NCI-H345 treated with DMSO at 0.1 percent for 48 hours (cell line): ENCODE measurements around the gene FOXS1.

Experiments used
- DNase-seq: peaks from one replicate; lab custom pipeline; 2025; ENCODE audit not compliant: unreplicated experiment; lab: John Stamatoyannopoulos, UW

FOXS1 gene

DNA sequence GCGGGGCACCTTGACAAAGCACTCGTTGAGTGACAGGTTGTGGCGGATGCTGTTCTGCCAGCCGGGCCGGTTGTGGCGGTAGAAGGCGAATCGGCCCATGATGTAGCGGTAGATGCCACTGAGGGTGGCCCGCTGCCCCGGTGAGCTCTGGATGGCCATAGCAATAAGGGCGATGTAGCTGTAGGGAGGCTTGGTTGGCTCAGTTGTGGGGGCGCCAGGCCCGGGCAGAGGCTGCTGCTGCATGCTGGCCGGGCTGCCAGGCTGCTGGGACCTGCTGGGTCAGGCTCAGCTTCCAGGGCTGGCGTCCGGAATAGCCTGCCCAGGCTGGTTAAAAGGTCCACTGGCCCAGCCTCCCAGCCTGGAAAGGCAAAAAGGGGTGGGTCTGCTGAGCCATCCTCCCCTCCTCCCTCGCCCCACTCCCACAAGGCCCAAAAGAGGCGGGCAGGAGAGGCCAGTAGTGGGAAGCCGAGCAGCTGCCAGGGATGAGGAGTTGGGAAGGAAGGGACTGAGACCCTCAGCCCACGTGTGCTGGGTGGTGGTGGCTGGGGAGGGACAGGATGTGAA lies at the start of gene FOXS1:
FOXS1 (minus strand) TSS at position 305 of the 564 bp plus-strand sequence; CDS start at position 243, 62 bp downstream.
- DNase-seq = no peak

DNA sequence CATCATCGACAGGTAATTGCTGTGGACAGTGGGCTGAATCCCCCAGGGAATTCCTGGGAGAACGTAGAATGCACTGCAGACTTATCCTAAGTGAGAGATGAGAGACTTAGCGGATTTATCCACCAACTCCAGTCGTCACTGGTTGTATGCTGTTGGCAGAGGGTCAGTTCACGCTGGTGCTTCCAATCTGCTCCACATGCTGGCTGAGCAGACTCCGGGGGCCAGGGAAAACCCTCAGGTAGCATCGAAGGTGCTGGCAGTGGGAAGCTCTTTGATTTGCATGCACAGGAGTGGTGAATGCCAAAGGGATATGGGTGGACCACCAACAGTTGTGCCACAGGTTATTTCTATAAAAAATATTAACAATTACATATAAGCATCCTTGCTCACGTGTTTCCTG lies 45.2 kb upstream of the FOXS1 start:
- DNase-seq = no peak

DNA sequence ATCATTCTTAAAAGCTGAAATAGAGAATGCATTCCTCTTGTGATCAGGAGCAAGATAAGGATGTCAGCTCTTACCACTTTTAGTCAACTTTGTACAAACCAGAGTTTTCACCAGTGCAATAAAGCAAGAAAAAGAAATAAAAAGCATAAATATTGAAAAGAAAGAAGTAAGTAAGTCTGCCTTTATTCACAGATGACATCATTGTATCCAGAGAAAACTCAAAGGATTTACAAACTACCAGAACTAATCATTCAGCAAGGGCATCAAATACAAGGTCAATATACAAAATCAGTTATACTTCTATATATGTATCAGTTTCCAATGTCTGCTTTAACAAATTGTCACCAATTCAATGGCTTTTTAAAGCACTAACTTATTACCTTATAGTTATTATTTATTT lies 38.4 kb upstream of the FOXS1 start:
- no peak for DNase-seq

DNA sequence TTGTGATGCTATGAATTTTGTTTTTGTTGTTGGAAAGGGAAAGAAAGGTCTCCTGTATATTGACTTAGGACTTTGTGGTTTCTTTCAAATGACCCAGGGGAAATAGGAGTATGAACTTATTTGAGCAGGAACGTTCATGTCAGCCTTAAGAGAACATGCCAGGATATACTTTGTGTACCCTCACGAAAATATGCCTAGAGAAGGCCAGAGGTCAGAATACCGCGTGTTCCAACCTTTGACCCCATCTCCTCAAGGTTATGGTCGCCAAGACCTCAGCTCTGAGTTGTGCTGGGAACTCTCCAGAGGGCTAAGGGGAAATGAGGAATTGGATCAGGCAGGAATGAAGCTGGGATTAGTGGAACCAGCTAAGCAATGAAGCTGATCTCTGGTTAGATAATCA lies 36.5 kb upstream of the FOXS1 start:
- no peak for DNase-seq

DNA sequence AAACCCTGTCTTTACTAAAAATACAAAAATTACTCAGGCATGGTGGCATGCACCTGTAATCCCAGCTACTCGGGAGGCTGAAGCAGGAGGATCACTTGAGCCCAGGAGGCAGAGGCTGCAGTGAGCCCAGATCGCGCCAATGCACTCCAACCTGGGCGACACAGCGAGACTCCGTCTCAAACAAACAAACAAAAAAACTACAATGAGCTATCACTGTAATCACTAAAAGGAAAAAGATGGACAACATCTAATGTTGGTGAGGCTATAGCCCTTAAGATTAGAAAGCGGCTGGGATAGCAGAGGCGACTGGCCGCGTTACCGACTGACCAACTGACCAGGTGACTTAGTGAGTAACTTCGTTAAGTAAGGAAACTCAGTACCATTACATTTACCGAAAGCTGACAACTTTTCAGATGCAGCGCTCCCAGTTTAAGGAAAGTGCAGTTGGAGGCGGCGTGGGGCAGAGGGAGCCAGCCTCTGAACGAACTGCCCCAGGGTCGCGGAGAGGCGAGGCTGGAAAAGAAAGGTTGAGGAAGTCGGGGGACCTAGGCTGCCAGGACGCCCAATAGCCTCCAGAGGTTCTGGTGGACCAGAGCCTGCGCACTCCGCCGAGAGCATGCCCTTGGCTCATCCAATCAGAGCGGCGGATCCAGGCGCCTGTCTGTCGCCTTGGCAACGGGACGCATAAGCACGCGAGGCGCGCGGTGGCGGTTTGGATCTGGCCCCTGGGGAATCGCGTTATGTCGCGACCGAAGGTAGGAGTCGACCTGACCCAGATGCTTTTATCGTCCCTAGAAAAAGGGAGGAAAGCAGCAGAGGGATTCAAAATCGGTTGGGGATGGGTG lies 34.0 kb upstream of the FOXS1 start:
- peak; percentile 93 for DNase-seq

DNA sequence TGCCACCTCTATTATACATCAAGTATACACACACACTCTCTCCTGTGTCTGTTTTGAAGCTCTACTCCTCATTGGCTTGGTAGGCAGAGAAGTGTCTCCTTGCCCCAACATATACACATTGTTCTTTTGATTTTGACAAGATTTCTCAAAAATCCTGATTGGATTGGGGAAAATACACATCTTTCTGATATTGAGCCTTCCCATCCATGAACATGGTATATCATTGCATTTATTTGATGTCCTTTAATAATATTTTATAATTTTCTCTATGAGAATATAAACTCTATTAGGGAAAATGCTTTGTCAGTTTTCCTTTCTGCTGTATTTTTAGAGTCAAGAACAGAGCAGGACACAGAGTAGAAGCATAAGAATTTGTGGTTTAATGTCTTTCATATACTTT lies 32.3 kb upstream of the FOXS1 start:
- DNase-seq = no peak

DNA sequence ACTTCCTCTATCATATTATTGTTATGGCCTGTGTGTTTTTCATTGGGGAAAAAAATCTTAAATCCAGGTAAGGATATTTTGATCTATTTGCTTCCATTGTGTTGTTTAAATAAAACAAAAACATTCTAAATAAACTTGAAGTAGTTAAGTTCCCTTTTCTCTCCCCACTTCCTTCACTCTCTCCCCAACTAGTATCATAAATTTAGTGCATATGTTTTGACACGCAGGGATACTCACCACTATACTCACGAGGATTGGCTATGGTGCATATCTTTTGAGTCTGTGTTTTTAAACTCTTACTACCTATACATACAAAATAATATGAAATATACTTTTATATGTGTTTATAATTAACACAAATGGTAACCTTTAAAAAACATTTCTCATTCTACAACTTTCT lies 30.3 kb upstream of the FOXS1 start:
- no peak for DNase-seq

DNA sequence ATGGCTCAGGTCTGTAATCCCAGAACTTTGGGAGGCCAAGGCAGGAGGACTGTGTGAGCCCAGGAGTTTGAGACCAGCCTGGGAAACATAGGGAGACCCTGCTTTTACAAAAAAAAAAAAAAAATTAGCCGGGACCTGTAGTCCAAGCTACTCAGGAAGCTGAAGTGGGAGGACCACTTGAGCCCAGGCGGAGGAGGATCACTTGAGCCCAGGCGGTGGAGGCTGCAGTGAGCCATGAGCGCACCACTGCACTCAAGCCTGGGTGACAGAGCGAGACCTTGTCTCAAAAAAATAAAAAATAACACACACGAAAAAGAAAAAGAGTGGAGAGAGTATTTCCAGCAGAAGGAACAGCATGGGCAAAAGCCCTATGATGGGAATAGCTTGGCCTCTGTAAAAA lies 27.0 kb upstream of the FOXS1 start:
- DNase-seq = no peak

DNA sequence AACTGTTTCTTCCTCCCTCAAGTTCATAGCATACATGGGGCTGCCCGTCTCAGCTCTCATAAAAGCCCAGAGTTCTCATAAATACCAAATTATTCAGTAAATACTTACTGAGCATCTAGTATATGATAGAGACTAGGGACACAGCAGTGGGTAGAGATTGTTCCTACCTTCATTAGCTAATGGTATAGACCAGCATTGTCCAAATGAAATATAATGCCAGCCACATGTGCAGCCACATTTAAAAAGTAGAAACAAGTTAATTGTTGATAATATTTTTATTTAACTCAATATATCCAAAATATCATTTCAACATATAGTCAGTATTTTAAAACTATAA lies 26.2 kb upstream of the FOXS1 start:
- DNase-seq = no peak

DNA sequence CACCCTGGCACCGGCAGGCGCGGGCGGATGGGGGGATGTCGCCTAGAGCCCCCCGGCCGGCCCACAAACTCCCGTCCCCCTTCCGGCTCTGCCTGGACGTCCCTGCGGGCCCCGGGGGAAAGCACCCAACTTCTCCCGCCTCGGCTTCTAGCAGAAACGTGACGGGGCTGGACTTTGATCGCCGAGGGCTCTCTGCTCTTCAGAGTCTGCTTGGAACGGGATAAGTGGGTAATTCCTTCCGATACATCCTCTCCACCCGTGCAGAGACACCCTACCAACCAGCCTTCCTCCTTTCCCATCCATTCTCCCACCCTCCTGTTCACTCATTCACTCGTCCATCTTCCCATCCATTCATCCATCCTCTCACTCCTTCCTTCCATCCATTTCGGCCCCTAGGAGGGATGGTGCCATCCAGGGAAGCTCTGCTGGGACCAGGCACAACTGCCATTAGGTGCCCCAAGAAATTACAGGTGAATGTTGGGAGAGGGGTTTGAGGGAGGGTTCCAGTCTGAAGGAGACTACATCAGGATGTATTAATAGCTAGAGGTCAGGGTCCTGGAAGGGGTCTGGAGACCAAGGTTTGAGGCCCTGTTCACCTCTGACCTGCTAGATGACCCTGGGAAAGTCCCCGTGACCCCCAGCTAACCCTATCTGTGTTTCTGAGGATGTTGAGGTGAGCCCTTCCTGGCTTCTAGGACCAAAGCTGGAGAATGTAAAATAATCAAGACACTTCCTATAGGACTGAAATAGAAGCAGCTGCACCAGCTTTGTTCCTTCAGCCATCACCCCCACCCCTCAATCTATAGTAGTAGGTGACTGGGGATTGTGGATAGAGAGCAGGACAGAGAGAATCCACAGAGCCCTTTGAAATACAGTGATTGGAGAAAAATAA lies 25.6 kb upstream of the FOXS1 start:
- no peak for DNase-seq

DNA sequence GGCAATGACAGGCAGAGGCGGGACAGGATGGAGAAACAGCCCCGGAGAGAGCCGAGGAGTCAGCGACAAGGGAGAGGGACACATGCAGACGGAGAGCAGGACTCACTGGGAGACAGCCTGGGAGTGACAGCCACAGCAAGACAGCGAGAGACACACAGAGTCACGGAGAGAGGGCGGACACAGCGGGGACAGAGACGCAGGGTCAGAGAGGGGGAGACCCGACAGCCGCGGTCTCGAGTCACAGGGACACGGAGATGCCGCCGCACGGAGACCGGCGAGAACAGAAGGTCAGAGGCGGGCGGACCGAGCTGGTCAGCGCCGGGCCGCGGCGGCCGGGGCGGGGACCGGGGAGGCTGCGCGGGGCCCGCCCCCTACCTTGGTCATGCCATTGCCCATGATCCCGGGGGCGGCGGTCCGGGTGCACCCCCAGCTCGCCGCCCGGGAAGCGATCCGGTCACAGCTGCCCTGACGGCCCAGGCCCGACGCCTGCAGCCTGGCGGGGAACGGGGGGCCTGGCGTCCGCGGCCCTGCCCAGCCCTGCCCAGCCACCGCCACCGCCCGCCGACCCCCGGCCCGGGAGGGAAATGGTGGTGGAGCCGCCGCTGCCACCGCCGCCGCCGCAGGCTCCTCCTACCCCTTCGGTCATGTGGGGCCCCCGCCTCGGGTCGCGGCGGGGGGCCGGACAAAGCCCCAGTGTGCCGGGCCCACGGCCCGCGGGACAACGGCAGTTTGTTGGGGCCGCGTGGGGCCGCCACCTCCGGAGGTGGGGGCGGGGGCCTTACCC lies 24.7 kb upstream of the FOXS1 start, which contains the start of the genes DUSP15 and TTLL9:
DUSP15 (minus strand) TSS at position 586 of the 784 bp plus-strand sequence; CDS start at position 396, 190 bp downstream.
TTLL9 (plus strand) TSS at position 693 of the 784 bp plus-strand sequence. CDS start 493 bp downstream, outside the sequence.
- no peak for DNase-seq

DNA sequence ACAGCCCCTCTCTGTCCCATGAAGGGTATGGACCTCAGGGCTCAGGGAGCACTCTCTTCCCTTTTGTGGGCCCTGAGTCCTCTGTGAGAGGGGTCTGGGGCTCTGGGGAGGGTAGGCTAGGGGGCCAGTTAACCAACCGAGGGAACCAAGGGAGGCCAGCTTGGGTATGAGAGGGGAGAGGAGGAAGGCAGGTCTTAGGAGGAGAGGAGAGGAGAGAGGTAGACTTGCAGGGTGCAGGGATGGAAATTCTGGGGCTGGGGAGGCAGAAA lies 24.2 kb upstream of the FOXS1 start:
- DNase-seq = no peak

DNA sequence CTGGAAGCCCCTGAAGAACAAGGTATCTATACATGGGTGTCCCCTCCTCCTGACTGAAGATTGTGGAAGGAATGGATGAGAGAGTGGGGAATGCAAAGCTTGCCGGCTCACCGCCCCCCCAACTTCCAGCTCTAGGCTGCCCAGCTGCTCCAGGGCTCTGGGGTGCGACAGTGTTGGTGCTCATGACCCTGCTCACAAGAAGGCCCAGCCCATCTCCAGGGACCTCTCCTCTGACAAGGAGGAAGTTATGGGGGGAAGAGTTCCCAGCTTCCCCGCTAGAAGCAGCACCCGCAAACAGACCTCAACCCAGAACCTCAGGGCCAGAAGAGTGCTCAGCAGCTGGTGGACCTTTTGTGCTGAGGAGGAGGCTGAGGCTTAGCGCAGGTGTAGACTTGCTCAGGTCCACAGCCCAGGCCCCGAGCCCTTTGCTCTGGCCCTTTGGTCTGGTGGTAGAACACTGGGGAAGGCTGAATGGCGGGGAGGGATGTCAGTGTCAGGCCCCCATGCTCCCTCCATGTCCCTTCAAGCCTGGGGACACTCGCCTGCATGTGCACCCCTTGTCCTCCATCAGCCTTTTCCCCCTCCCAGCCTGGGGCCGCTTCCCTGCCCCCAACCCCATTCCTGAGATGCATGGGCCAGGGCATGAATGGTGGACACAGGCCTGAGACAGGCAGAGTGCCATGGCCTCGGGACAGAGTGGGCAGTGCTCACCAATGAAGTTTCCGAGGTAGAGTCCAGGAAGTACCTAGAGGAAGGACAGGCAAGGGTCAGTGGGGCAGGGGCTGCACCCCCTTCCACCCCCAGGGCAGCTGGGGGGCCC lies 23.7 kb upstream of the FOXS1 start:
- DNase-seq = no peak

DNA sequence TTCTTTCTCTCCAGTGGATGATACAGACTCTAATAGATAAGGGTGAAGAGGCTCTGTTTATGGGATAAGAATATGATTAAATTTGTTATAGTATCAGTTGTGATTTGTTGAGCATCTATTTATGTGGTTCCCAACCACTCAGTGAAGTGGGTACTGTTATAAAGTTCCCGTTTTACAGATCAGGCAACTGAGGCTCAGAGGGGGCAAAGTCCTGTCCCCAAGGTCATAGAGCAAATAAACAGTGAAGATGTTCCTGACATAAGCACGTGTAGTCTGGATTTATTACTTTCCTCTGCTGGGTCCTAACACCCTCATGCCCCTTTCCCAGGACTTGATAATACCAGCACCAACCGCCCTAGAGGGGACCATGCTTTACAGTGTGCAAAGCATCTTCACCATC lies 20.8 kb upstream of the FOXS1 start:
- no peak for DNase-seq

DNA sequence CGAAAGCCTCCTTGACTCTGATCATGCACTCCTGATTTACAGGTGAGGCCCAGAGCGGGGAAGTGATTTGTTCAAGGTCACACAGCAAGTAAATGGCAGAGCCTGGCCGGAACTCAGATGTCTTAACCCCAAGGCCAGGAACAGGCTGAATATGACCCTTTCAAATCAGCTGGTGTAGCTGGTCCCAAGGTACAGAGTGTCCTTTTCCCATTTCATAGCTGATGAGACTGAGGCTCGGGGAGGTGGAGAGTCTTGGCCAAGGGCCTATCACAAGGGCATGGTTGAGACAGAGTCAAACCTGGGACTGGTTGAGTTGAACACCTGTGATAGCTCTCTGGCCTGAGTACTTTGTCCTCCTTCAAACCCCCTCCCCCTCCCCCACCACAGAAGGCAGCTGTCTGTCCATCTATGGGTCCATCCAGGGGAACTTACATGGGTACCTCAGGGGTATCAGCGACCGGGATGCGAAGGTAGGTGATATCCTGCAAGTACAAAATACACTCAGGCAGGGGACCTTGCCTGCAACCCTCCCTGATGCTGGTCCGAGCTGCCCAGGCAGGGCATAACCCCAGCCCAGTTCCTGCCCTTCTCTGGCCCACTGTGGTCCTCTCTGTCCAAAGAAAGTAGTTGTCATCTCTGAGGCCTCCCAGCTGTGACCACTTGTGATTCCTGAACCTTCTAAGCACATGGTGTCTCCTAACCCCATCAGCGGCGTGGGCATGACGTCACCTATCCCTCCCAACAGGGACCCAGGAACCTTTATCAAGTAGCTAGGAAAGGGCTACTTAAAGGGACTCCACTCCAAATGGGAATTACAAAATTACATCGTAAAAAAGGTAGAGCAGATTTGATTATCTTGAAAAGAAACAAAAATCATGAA lies 19.4 kb upstream of the FOXS1 start:
- DNase-seq = no peak

DNA sequence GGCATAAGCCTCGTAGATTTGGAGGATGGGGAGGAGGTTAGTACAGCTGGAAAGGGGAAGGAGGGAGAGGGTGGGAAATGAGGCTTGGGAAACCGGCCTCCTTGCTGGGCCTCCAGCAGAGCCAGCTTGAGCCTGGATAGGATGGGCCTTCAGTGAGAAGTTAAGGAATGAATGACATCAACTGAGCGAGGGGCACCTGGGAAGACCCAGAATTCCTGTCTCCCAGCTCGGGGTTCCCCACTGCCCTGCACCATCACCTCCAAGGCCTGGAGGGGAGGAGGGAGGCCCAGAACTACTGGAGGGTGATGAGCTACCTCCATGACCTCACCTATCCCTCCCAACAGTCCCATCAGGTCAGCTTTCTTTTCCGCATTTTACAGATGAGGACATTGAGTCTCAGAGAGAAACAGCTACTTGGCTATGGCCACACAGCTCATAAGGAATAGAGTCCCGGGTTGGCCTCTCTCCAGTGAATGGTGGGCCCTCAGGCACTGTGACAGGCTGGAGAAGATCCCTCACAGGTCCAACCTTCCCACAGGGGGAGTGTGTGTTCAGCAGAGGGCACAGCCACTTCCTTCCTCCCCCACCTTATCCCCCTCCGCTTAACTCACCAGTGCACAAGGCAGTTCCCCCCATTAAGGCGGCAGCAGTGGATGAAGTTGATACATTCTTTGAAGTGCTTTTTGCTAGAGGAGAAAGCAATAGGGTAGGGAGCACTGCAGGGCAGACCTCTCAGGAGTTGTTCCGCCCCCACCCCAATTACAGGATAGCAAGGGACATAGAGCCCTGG lies 18.1 kb upstream of the FOXS1 start:
- no peak for DNase-seq

DNA sequence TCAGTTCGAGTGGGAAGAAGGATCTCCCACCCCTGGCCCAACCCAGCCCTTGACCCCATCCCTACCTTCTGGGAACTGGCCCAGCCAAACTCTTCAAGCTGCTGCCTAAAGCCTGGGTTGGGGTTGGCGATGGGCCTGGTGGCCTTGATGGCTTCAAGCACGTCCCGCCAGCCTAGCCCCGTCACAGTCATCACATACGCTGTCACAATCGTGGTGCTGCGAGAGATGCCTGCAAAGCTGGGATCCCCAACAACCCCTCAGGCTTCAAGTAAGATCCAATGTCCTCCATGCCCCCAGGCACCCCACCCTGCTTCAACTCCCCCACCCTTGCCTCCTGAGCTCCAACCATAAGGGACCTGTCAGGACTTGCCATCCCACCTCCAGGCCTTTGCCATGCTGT lies 17.1 kb upstream of the FOXS1 start:
- no peak for DNase-seq

DNA sequence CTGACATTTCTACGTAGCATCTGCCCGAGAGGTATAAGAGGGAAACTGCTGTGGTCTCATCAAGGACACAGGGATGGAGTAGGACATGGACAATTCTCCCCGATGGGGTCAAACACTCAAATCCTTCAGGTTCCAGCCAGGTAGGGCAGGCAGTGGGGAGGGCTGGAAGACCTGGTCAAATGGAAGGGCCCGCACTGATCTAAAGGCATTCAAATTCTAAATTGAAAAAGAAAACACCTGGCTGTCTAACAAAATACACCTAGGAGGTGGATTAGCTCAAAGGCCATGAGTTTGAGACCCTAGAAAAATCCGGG lies 16.7 kb upstream of the FOXS1 start:
- no peak for DNase-seq
